IMR-90 (cell line): Measurements from ENCODE around the gene ZNFX1. TPM values are rescaled to one million over a fixed set of nuclear protein-coding genes. Genes with fewer than 3 reads are reported as not detected.

Experiments
- ATAC-seq: fragments of 200-7000 bp; cut with Tn5 transposase; 2 replicates; pipeline ENCODE4 v1.9.1; 2020; ENCODE audit warnings: low read depth, mild to moderate bottlenecking, moderate library complexity
- BruUV-seq: library from RNA; stranded (reverse); fragments of 400-500 nt; replicated peaks from 2 replicates; lab custom pipeline; 2021; lab: Mats Ljungman, UMichigan
- CTCF ChIA-PET: fragments of 300-600 bp; formaldehyde crosslinking; extraction: SDS; loops from one replicate; lab custom pipeline; 2021; ENCODE audit warnings: antibody characterized with exemption; lab: Yijun Ruan, JAX
- POLR2A ChIA-PET: fragments of 300-600 bp; sonication (Branson Sonifier 250); formaldehyde crosslinking; loops from one replicate; lab custom pipeline; 2022; ENCODE audit warnings: antibody characterized with exemption; ENCODE audit not compliant: unreplicated experiment; lab: Charles Lee
- DNase-seq: peaks from one replicate; pipeline ENCODE4 v3.0.0; 2013
- H2AFZ ChIP-seq: replicated peaks from 2 replicates; pipeline ENCODE3; 2013; ENCODE audit warnings: low read length, mild to moderate bottlenecking; ENCODE audit not compliant: poor library complexity
- H2AK5ac ChIP-seq: 2 replicates; pipeline ENCODE4 v1.6.1; 2013; ENCODE audit warnings: low read depth, low read length, inconsistent platforms
- H2AK9ac ChIP-seq: replicated peaks from 2 replicates; pipeline ENCODE3; 2013; ENCODE audit warnings: mild to moderate bottlenecking, low read depth, low read length, moderate library complexity; ENCODE audit not compliant: poor library complexity
- H2BK120ac ChIP-seq: 2 replicates; pipeline ENCODE4 v1.6.1; 2013; ENCODE audit warnings: low read depth, low read length, inconsistent platforms
- H2BK15ac ChIP-seq: 3 replicates; pipeline ENCODE4 v1.6.1; 2013; ENCODE audit warnings: low read depth, low read length, inconsistent platforms
- H2BK20ac ChIP-seq: 2 replicates; pipeline ENCODE4 v1.6.1; 2013; ENCODE audit warnings: low read depth, mild to moderate bottlenecking, inconsistent platforms, low read length, moderate library complexity
- H2BK5ac ChIP-seq: 2 replicates; pipeline ENCODE4 v1.6.1; 2013; ENCODE audit warnings: mild to moderate bottlenecking, low read depth, low read length, inconsistent platforms; ENCODE audit not compliant: poor library complexity, severe bottlenecking
- H3K14ac ChIP-seq: replicated peaks from 2 replicates; pipeline ENCODE4 v1.6.1; 2013; ENCODE audit warnings: low read depth, low read length, inconsistent platforms
- H3K18ac ChIP-seq: 2 replicates; pipeline ENCODE4 v1.6.1; 2013; ENCODE audit warnings: low read depth, low read length, control low read depth
- H3K23ac ChIP-seq: 2 replicates; pipeline ENCODE4 v1.6.1; 2013; ENCODE audit warnings: low read depth, low read length, inconsistent platforms
- H3K27ac ChIP-seq: 2 replicates; pipeline ENCODE4 v1.5.1; 2013; ENCODE audit warnings: mild to moderate bottlenecking, control low read depth, low read length; ENCODE audit not compliant: insufficient read depth
- H3K27me3 ChIP-seq: 2 replicates; pipeline ENCODE4 v1.6.1; 2013; ENCODE audit warnings: low read length; ENCODE audit not compliant: control insufficient read depth, insufficient read depth
- H3K36me3 ChIP-seq: 2 replicates; pipeline ENCODE4 v1.6.1; 2013; ENCODE audit warnings: low read length, mixed read lengths; ENCODE audit not compliant: control insufficient read depth, insufficient read depth
- H3K4ac ChIP-seq: 2 replicates; pipeline ENCODE4 v1.6.1; 2013; ENCODE audit warnings: low read depth, low read length, inconsistent platforms
- H3K4me1 ChIP-seq: 2 replicates; pipeline ENCODE4 v1.6.1; 2013; ENCODE audit warnings: low read length, mixed read lengths; ENCODE audit not compliant: control insufficient read depth, insufficient read depth
- H3K4me2 ChIP-seq: 2 replicates; pipeline ENCODE4 v1.6.1; 2013; ENCODE audit warnings: low read depth, mild to moderate bottlenecking, control low read depth, low read length, moderate library complexity
- H3K4me3 ChIP-seq: 2 replicates; pipeline ENCODE4 v1.5.1; 2013; ENCODE audit warnings: low read depth, mild to moderate bottlenecking, control low read depth, low read length, moderate library complexity; ENCODE audit not compliant: insufficient read depth
- H3K56ac ChIP-seq: 2 replicates; pipeline ENCODE4 v1.6.1; 2013; ENCODE audit warnings: low read length, inconsistent platforms; ENCODE audit not compliant: insufficient read depth; ENCODE audit errors: extremely low read depth
- H3K79me1 ChIP-seq, 2 experiments: 2 replicates each; pipeline ENCODE4 v1.6.1; 2013; ENCODE audit warnings: low read length in 2 of 2, inconsistent platforms in 1 of 2, low read depth in 1 of 2
- H3K9ac ChIP-seq: 2 replicates; pipeline ENCODE4 v1.6.1; 2013; ENCODE audit warnings: low read depth, low read length, control low read depth
- H3K9me1 ChIP-seq: 2 replicates; pipeline ENCODE4 v1.6.1; 2013; ENCODE audit warnings: low read length, inconsistent platforms; ENCODE audit not compliant: insufficient read depth
- H3K9me3 ChIP-seq: 2 replicates; pipeline ENCODE4 v1.6.1; 2013; ENCODE audit warnings: low read length; ENCODE audit not compliant: control insufficient read depth, insufficient read depth
- H4K20me1 ChIP-seq: 2 replicates; pipeline ENCODE4 v1.6.1; 2013; ENCODE audit warnings: low read length, inconsistent platforms; ENCODE audit not compliant: insufficient read depth
- H4K5ac ChIP-seq: 2 replicates; pipeline ENCODE4 v1.6.1; 2013; ENCODE audit warnings: mild to moderate bottlenecking, low read depth, low read length, control low read depth
- H4K8ac ChIP-seq, 2 experiments: 2 replicates each; pipeline ENCODE4 v1.6.1; 2013; ENCODE audit warnings: low read depth in 2 of 2, low read length in 2 of 2, control low read depth in 1 of 2, inconsistent platforms in 1 of 2
- H4K91ac ChIP-seq: 2 replicates; pipeline ENCODE4 v1.6.1; 2013; ENCODE audit warnings: low read depth, low read length, inconsistent platforms; ENCODE audit not compliant: insufficient read depth
- BHLHE40 ChIP-seq: fragments of 150-350 bp; IDR thresholded peaks from 2 replicates; pipeline ENCODE4 v1.6.1; 2016; ENCODE audit warnings: mild to moderate bottlenecking, low read depth, low read length
- CEBPB ChIP-seq: IDR thresholded peaks from 2 replicates; pipeline ENCODE4 v1.6.1; 2012; ENCODE audit warnings: low read depth, low read length, improper control_type of control experiment
- CHD1 ChIP-seq: IDR thresholded peaks from 2 replicates; pipeline ENCODE4 v1.6.1; 2012; ENCODE audit warnings: low read depth, low read length, improper control_type of control experiment
- CTCF ChIP-seq: conservative IDR thresholded peaks from 2 replicates; pipeline ENCODE4 v1.5.1; 2012; ENCODE audit warnings: mild to moderate bottlenecking, low read depth, low read length, improper control_type of control experiment
- FOS ChIP-seq: fragments of 150-350 bp; IDR thresholded peaks from 2 replicates; pipeline ENCODE4 v1.6.1; 2016; ENCODE audit warnings: low read depth, low read length
- MAFK ChIP-seq: IDR thresholded peaks from 2 replicates; pipeline ENCODE4 v1.6.1; 2012; ENCODE audit warnings: low read depth, low read length, improper control_type of control experiment
- MAZ ChIP-seq: IDR thresholded peaks from 2 replicates; pipeline ENCODE4 v1.6.1; 2012; ENCODE audit warnings: low read depth, mild to moderate bottlenecking, low read length, improper control_type of control experiment, moderate library complexity, borderline replicate concordance
- MXI1 ChIP-seq: IDR thresholded peaks from 2 replicates; pipeline ENCODE4 v1.6.1; 2012; ENCODE audit warnings: low read depth, mild to moderate bottlenecking, low read length, moderate library complexity, borderline replicate concordance
- POLR2A ChIP-seq: IDR thresholded peaks from 2 replicates; pipeline ENCODE4 v1.6.1; 2012; ENCODE audit warnings: mild to moderate bottlenecking, low read depth, low read length
- RAD21 ChIP-seq: IDR thresholded peaks from 2 replicates; pipeline ENCODE4 v1.6.1; 2012; ENCODE audit warnings: low read length, improper control_type of control experiment
- RCOR1 ChIP-seq: IDR thresholded peaks from 2 replicates; pipeline ENCODE4 v1.6.1; 2012; ENCODE audit warnings: mild to moderate bottlenecking, low read length, improper control_type of control experiment; ENCODE audit not compliant: insufficient replicate concordance
- RFX5 ChIP-seq: IDR thresholded peaks from 2 replicates; pipeline ENCODE4 v1.8.0; 2012; ENCODE audit warnings: low read depth, mild to moderate bottlenecking, low read length, moderate library complexity
- SMC3 ChIP-seq: fragments of 150-350 bp; IDR thresholded peaks from 2 replicates; pipeline ENCODE4 v1.6.1; 2016; ENCODE audit warnings: low read depth, mild to moderate bottlenecking, antibody characterized with exemption, low read length, moderate library complexity
- dilution Hi-C: fragments of 300-500 bp; cut with HindIII; formaldehyde crosslinking; loops from one replicate; pipeline ENCODE4 v1.14.3; 2018; ENCODE audit warnings: low sequenced_read_pairs; ENCODE audit not compliant: unreplicated experiment
- in situ Hi-C: fragments of 300-500 bp; cut with MboI; formaldehyde crosslinking; loops from 3 replicates; pipeline ENCODE4 v1.14.3; 2019; ENCODE audit warnings: low sequenced_read_pairs, inconsistent platforms, mixed read lengths
- intact Hi-C: fragments of 100-400 bp; cut with micrococcal nuclease; formaldehyde crosslinking; loops from 2 replicates; pipeline ENCODE4 v1.10.0; 2022
- polyA plus RNA-seq, 3 experiments: library from polyadenylated mRNA; depleted of rRNA; stranded (reverse); fragments of >200 nt; gene quantifications; 2 replicates each; pipeline ENCODE4 v1.2.3, GENCODE V29; 2012; ENCODE audit warnings: low replicate concordance in 1 of 3
- total RNA-seq: library from RNA; depleted of rRNA; stranded (reverse); fragments of >200 nt; gene quantifications from 2 replicates; pipeline ENCODE4 v1.2.3, GENCODE V29; 2012
- TF ChIP-seq, protein P1 (sequence below): fragments of 150-350 bp; IDR thresholded peaks from 2 replicates; pipeline ENCODE4 v1.6.1; 2016; ENCODE audit warnings: low read depth, mild to moderate bottlenecking, low read length, moderate library complexity, borderline replicate concordance
- TF ChIP-seq, protein P2 (sequence below): fragments of 150-350 bp; IDR thresholded peaks from 2 replicates; pipeline ENCODE4 v1.6.1; 2017; ENCODE audit warnings: mild to moderate bottlenecking, antibody characterized with exemption, low read length, low read depth

Gene ZNFX1
- total and polyA plus RNA-seq, 2 of the 4 experiments (the other 2 are of a cell fraction): 10.9 to 60.9 TPM

DNA sequence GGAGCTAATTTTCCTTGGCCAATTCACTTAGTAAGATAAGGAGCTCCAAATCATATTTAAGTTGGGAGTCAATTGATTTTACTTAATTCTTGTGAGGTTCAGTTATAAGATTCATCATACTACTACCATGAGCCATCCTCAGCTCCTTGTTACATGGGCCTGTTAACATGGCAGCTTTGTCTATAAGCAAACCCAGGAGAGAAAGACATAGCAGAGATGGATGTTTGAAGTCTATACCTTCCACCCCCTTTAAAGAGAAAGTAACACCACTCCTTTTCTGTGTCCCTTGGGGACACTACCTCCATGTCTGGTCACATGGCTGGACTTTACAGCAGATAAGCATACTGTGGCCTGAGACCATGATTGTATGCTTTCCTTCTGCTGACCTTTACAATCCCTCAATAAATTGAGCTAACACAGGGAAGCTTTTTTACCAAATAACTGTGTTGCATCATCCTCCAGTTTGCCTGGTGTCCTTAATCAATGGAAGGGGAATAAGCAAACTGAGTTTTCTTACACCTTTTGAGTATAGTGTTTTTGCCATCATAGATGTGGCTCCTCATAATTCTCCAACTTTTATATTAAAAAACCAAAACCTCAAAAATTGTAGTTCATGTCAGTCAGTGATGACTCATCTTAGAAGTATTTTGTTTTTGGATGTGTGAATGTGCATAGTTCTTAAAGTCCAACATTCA, 9.8 kb upstream of the ZNFX1 start:
- Histone ChIP-seq H2AFZ (no peak overlapping the region), H3K9me1 (peaks cover 15% of the 10 kb centered on the region), H3K4me2 (peak overlapping the region; percentile 34; the same call in 1 of the 2 replicates), H4K91ac (no peak overlapping the region), H2BK15ac (no peak overlapping the region), H3K18ac (no peak overlapping the region; the same call in 1 of the 2 replicates), H3K9ac (no peak overlapping the region), H4K8ac (no peak overlapping the region), H2AK9ac (no peak overlapping the region), H3K79me1 (peaks cover 34 to 78% of the 10 kb centered on the region in 2 experiments), H3K4me3 (no peak overlapping the region), H3K23ac (peak overlapping the region; percentile 80; the same call in 1 of the 2 replicates), H2BK20ac (no peak overlapping the region), H4K20me1 (peaks cover 96% of the 10 kb centered on the region), H3K27ac (peak overlapping the region; percentile 32; the same call in 1 of the 2 replicates), H3K56ac (0 out of 2 replicates have a peak overlapping the region, but pooled peaks have one; percentile 35), H4K5ac (no peak overlapping the region), H3K14ac (peak overlapping the region; percentile 22), H3K36me3 (peaks cover 80% of the 10 kb centered on the region), H3K4me1 (peaks cover 9% of the 10 kb centered on the region), H2BK120ac (no peak overlapping the region; the same call in 1 of the 2 replicates), H2AK5ac (no peak overlapping the region), H3K4ac (peak overlapping the region; percentile 35; the same call in 1 of the 2 replicates), H3K9me3 (peaks cover 16% of the 10 kb centered on the region), H2BK5ac (peak overlapping the region; percentile 79), H3K27me3 (no peaks in the 10 kb centered on the region)
- ChIA-PET POLR2A (no interaction called here), CTCF (interaction anchor here (0.9 kb wide), 1 partner anchor 10 kb away, joined by 5 read pairs; no protein-coding TSS in a partner anchor)
- ATAC-seq: peak; percentile 33
- intact Hi-C loops (no loop called here), dilution Hi-C loops (no loop called here), in situ Hi-C loops (no loop called here)
- TF ChIP-seq MXI1: no peak
- TF ChIP-seq, protein P1, sequence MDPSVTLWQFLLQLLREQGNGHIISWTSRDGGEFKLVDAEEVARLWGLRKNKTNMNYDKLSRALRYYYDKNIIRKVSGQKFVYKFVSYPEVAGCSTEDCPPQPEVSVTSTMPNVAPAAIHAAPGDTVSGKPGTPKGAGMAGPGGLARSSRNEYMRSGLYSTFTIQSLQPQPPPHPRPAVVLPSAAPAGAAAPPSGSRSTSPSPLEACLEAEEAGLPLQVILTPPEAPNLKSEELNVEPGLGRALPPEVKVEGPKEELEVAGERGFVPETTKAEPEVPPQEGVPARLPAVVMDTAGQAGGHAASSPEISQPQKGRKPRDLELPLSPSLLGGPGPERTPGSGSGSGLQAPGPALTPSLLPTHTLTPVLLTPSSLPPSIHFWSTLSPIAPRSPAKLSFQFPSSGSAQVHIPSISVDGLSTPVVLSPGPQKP: no peak
- TF ChIP-seq FOS: peak; percentile 91
- TF ChIP-seq POLR2A: no peak; the same call in 1 of the 2 replicates
- no peak for TF ChIP-seq MAZ
- TF ChIP-seq SMC3: no peak
- no peak; the same call in 1 of the 2 replicates for TF ChIP-seq BHLHE40
- no peak for TF ChIP-seq CTCF
- TF ChIP-seq RCOR1: no peak
- TF ChIP-seq RAD21: no peak
- TF ChIP-seq MAFK: no peak
- peak; percentile 73 for TF ChIP-seq CEBPB
- TF ChIP-seq CHD1: no peak
- TF ChIP-seq RFX5: no peak
- TF ChIP-seq, protein P2, sequence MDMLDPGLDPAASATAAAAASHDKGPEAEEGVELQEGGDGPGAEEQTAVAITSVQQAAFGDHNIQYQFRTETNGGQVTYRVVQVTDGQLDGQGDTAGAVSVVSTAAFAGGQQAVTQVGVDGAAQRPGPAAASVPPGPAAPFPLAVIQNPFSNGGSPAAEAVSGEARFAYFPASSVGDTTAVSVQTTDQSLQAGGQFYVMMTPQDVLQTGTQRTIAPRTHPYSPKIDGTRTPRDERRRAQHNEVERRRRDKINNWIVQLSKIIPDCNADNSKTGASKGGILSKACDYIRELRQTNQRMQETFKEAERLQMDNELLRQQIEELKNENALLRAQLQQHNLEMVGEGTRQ: no peak
- BruUV-seq: no TSS peak
- DNase-seq: peak; percentile 73
